ENCODE data around the gene S100Z.

Gene S100Z

DNA sequence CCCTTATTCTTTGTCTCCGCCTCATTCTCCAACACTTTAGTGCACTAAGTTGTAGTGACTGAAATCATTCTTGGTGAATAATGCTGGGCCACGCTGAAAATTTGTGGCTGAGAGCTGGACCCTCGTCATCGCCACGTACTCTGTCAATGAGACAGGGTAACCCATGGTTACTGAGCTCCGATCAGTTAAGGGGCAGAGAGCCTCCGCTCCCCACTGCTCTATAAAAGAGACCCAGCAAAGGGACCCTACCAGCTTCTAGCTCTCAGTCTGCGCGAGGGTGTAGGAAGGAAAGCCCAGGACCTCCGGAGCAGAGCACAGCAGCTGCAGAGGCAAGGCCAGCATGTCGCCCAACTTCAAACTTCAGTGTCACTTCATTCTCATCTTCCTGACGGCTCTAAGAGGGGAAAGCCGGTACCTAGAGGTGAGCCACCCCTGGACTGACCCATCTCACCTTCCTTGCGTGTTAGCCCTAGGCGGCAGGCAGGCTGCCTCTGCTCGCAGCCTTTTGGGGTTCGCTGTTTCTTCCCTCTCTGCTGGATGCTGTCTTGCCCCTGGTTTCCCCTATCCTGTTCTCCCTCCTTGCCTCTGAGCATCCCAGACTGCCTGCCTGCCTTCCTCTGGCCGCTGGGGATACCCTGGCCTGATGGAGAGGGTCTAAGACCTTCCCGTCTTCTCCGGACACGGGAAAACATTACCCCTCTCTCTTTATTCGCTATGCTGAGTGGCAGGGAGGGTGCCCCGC lies 103.2 kb downstream of the S100Z start, which contains the start of gene CRHBP:
TSS of gene CRHBP (plus strand) at position 251 of the 742 bp plus-strand sequence. CDS start at position 341, 90 bp downstream.
- H3K4me3 ChIP-seq (ENCODE audit: low read length) = no peak within 1 kb of the TSS
- no peak for DNase-seq (ENCODE audit: low read depth)
- TF ChIP-seq CTCF (IDR thresholded peaks at IDR 0.05; ENCODE audit: insufficient read depth, low read depth, low read length, missing control alignments) = no peak

- peak; percentile 12 for DNase-seq (ENCODE audit: low read depth)
- no peak overlapping the region for H3K4me3 ChIP-seq (ENCODE audit: low read length)
- no peak for TF ChIP-seq CTCF (IDR thresholded peaks at IDR 0.05; ENCODE audit: insufficient read depth, low read depth, low read length, missing control alignments)
Observed at GRCh38 chr5:76953551-76954382, 104.0 kb downstream of the S100Z start.

DNA sequence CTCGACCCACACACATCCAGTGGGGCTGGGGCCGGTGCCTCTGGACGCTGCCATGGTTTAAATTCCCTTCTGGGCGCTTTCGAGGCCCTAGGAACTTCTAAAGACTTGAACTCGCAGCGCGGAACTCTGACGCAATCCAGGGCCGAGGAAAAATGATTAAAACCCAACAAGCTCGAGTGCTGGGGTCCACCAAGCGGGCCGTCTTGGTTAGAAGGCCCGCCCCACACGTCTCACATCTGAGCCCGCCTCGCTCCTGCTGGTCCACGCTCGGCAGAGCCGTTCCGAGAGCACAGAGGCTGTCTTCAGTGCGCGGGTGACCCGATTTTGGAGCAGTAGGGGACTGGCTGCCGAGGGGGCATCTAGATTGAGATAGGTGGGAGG lies 104.6 kb downstream of the S100Z start:
- DNase-seq (ENCODE audit: low read depth) = no peak
- H3K4me3 ChIP-seq (ENCODE audit: low read length) = no peak overlapping the region
- no peak for TF ChIP-seq CTCF (IDR thresholded peaks at IDR 0.05; ENCODE audit: insufficient read depth, low read depth, low read length, missing control alignments)

- TF ChIP-seq CTCF (IDR thresholded peaks at IDR 0.05; ENCODE audit: insufficient read depth, low read depth, low read length, missing control alignments) = no peak
Observed at GRCh38 chr5:76956033-76956432, 106.2 kb downstream of the S100Z start.

GRCh38 chr5:76958991-76959767 lies 109.4 kb downstream of the S100Z start:
- no peak overlapping the region for H3K4me3 ChIP-seq (ENCODE audit: low read length)
- no peak for TF ChIP-seq CTCF (IDR thresholded peaks at IDR 0.05; ENCODE audit: insufficient read depth, low read depth, low read length, missing control alignments)
- peak; percentile 52 for DNase-seq (ENCODE audit: low read depth)

More at GRCh38 chr5:76956033-76956432, 106.2 kb downstream of the S100Z start:
- H3K4me3 ChIP-seq (ENCODE audit: low read length) = no peak overlapping the region
- no peak for DNase-seq (ENCODE audit: low read depth)

DNA sequence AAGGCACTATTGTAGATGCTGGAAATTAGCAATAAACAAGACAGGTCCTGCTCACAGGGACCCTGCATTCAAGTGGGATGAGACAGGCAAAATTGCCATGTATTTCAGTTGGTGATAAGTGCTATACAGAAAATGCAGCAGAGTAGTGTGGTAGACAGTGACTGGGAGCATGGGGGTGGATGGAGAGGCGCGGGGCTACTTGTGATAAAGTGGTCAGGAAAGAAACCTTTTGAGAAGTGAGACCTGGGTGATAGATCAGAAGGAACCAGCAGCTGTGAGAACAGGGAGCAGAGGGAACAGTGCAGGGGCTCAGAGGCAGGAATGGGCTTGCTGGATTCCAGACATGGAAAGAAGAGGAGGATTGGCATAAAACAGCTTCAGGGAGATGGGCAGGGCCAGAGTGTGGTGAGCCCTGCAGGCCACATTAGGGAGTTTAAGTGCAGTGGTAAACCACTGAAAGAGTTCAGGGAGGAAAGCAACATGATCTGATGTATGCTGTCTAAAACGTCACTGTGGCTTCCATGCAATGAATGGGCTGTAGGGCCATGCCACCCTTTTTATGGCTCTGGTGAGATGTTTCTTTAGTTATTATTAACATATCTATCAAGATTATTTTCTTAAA lies 110.3 kb downstream of the S100Z start:
- TF ChIP-seq CTCF (IDR thresholded peaks at IDR 0.05; ENCODE audit: insufficient read depth, low read depth, low read length, missing control alignments) = no peak
- no peak overlapping the region for H3K4me3 ChIP-seq (ENCODE audit: low read length)
- no peak for DNase-seq (ENCODE audit: low read depth)
